ENCODE results near the gene CRABP2. TPM values are rescaled to one million over a fixed set of nuclear protein-coding genes. Genes with fewer than 3 reads are reported as not detected.

The CRABP2 gene
- total RNA-seq, 1 donor from 2014 or later, result 1.4 TPM

DNA sequence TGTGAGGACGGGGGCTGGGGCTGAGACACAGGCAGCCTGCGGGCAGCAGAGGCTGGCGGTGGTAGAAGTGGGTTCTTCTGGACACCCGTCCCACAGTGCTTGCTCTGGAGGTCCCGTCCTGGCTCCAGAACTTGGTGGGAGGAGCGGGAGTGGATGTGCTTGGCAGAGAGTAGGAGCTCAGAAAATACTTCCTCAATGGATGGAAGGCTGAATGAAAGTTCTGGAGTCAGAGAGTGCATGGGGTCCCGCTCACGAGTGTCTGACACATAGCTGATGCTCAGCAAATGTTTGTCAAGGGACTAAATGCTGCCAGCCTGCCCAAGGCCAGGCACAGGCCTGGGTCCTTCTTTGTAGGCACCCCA lies 14.7 kb downstream of the CRABP2 start:
- no peak overlapping the region for H3K27ac Mint-ChIP-seq
- peaks cover 25% of the 10 kb centered on the region for H3K4me1 Mint-ChIP-seq (ENCODE audit: low read depth)
- intact Hi-C loops (cut with micrococcal nuclease), result no loop called here
- peaks cover 59% of the 10 kb centered on the region for H3K27me3 Mint-ChIP-seq (ENCODE audit: insufficient read depth)
- no peak overlapping the region for H3K4me3 Mint-ChIP-seq
- H3K9me3 Mint-ChIP-seq, result no peaks in the 10 kb centered on the region
- H3K36me3 Mint-ChIP-seq (ENCODE audit: low read depth), result no peaks in the 10 kb centered on the region
- no peak for DNase-seq (ENCODE audit: low spot score)

DNA sequence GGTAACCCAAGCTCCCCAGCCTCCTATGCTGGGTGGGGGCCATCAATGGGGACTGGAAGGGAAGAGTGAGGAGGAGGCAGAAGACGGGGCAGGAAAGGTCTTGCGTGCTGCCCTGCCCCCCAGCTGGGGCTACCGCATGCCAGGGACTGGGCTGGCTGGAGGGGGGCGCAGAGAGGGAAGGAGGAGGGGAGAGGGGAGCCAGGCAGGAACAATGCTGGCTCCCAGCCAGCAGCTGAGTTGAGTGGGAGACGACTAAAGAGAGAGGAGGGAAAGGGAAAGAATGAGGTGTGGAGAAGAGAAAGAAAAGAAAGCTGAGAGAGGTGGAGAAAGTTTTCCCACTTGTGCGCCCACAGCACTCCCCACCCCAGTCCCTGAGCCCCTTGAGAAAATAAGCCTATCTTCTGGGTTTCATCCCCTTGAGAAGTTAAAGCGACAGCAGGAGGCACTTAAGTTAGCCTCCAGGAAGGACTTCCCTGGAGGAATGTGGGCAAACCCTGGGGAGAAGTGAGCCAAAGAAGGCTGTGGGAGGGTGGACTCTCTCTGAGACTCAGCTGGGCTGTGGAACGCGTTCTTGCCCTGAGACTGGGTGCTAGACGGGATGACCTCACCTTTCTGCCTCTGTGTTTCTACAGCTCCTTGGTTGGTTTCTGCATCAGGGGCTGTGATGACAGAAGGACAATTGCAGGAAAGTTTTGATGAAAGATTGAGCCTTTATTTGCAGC lies 15.3 kb downstream of the CRABP2 start:
- Mint-ChIP-seq H3K4me1 (ENCODE audit: low read depth) (peaks cover 25% of the 10 kb centered on the region), H3K9me3 (no peaks in the 10 kb centered on the region), H3K4me3 (no peak overlapping the region), H3K27me3 (ENCODE audit: insufficient read depth) (peaks cover 59% of the 10 kb centered on the region), H3K27ac (no peak overlapping the region), H3K36me3 (ENCODE audit: low read depth) (no peaks in the 10 kb centered on the region)
- DNase-seq (ENCODE audit: low spot score), result no peak
- intact Hi-C loops (cut with micrococcal nuclease), result loop anchor here (1.0 to 5.0 kb wide), 6 partner anchors 16 to 237 kb away; partner anchors contain the start of gene PRCC

DNA sequence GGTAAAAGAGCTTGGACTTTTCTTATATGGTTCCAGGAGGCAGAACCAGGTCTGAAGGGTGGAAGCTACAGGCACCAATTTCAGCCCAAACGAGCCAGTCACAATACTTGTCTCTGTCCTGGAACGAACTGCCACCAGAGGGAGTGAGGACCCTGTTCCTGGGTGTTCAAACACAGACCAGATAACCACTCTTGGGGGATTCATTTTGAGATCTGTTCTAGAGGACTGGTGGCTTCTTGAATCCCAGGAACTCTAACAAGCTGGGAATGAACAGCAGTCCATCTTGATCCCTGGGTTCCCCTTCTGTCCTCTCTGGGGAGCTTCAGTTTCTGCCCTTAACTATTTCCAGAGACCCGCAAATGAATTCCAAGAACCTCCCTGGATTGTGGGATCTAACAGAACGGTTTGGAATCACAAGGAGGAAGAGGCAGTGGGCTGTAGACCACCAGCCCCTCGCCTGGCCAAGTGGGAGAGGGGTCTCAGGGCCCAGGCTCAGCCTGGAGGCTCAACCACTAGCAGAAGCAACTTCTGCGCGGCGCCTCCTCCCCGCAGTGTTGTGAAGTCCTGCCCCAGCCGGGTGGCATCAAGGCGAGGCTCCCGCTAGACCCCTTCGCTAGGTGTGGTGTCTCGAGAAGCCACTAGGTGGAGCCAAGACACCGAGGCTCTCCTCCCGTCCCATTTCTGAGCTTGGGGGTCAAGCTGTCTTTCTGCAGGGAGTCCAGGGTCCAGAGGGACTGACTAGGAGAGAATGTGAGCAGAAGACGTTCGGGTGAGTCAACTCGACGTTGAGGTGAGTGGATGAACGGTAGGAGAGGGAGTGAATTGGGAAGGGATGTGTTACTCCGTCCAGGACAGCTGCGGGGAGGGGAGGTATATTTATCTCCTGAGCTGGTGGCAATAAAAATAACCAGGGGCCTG lies 16.1 kb downstream of the CRABP2 start:
- H3K9me3 Mint-ChIP-seq, result no peaks in the 10 kb centered on the region
- intact Hi-C loops (cut with micrococcal nuclease), result loop anchor here (1.0 to 5.0 kb wide), 6 partner anchors 17 to 238 kb away; partner anchors contain the start of gene PRCC
- H3K4me3 Mint-ChIP-seq, result peak overlapping the region; percentile 69
- H3K27ac Mint-ChIP-seq, result no peak overlapping the region
- H3K27me3 Mint-ChIP-seq (ENCODE audit: insufficient read depth), result peaks cover 54% of the 10 kb centered on the region
- no peaks in the 10 kb centered on the region for H3K36me3 Mint-ChIP-seq (ENCODE audit: low read depth)
- DNase-seq (ENCODE audit: low spot score), result peak; percentile 64
- peaks cover 32% of the 10 kb centered on the region for H3K4me1 Mint-ChIP-seq (ENCODE audit: low read depth)

DNA sequence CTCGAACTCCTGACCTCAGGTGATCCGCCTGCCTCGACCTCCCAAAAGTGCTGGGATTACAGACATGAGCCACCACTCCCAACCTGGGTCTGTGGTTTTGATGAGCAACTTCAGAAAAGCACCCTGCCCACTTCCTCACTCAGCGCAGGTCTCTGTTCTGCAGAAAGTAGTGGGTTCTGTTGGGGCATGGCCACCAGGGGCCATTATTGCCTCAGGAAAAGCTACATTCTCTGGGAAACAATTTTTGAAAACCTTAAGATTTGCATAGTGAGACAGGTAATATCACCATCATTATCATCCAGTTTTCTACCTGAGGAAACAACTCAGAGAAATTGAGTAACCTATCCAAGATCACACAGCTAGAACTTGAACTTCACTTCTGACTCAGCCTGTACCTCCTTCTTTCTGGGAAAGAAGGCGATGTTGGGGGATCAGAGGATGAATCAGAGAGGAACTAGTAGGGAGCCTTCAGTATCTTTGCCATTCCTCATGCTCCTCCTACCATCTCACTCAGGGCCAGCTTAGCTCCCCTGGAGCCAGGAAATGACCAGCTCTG lies 21.1 kb downstream of the CRABP2 start:
- Mint-ChIP-seq H3K4me1 (ENCODE audit: low read depth) (peaks cover 20% of the 10 kb centered on the region), H3K27me3 (ENCODE audit: insufficient read depth) (peaks cover 38% of the 10 kb centered on the region), H3K36me3 (ENCODE audit: low read depth) (no peaks in the 10 kb centered on the region), H3K9me3 (no peaks in the 10 kb centered on the region), H3K27ac (no peak overlapping the region), H3K4me3 (no peak overlapping the region)
- intact Hi-C loops (cut with micrococcal nuclease), result no loop called here
- DNase-seq (ENCODE audit: low spot score), result peak; percentile 36

DNA sequence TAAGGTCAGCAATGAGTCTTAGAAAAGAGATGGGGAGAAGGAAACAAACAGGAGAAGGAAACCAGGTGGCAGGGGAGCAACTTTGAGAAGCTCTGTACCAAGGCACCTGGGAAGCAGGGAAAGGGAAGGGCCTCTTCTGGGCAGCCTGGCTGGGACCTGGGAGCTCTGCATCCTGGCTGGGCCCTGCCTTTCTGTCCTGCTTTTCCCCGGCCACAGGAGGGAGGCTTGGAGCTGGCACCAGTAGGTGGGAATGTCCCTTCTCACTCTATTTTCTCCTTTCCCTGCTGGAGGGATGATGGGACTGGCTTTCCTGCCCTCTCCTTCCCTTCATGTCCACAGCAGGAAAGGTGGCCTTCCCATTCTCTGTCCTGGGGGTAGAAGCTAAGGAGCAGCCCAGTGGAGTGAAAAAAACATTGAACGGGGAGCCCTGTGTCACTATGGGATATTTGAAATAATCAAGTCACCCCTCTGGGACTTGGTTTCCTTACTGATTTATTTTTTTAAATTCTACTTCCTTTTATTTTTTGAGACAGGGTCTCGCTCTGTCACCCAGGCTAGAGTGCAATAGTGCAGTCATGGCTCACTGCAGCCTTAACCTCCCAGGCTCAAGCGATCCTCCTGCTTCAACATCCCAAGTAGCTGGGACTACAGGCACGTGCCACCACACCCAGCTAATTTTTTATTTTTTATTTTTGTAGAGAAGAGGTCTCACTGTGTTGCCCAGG lies 23.1 kb downstream of the CRABP2 start:
- no peaks in the 10 kb centered on the region for H3K9me3 Mint-ChIP-seq
- no peak overlapping the region for H3K4me3 Mint-ChIP-seq
- H3K27ac Mint-ChIP-seq, result no peak overlapping the region
- H3K27me3 Mint-ChIP-seq (ENCODE audit: insufficient read depth), result peaks cover 50% of the 10 kb centered on the region
- peaks cover 32% of the 10 kb centered on the region for H3K4me1 Mint-ChIP-seq (ENCODE audit: low read depth)
- intact Hi-C loops (cut with micrococcal nuclease), result no loop called here
- no peak for DNase-seq (ENCODE audit: low spot score)
- peaks cover 2% of the 10 kb centered on the region for H3K36me3 Mint-ChIP-seq (ENCODE audit: low read depth)

DNA sequence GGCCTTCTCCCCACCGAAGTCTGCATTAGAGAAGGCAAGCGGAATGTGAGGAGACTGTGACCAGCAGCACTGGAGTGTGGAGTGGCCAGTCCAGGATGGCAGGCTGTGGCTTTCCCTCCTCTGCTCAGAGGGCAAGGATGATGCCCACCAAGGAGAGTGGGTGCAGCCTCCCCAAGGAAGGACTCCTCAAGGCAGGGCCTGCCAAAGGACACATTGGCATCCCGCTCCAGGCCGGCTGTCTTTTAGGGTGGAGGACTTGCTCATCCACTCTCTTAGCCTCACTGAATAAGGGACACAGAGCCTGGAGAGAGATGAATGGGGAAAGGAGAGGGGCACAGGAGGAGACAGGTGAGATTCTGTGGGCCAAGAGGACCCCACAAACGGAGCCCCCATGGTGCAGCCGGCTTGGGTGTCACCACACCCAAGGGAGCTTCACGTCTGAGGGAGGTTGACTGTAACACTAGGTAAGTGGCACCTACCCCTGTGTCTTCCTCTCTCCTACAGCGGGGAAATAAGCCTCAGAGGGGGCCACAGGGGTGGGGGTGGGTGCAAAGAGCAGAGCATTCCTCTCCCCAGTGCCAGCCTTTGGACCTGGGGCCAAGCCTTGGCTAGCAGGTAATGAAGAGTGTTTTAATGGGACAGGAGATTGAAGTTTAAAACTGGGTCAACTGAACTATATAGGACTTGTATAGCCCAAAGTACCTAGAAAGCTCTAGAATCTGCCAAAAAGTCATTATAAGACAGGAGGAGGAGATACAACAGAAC lies 24.0 kb downstream of the CRABP2 start:
- Mint-ChIP-seq H3K9me3 (no peaks in the 10 kb centered on the region), H3K36me3 (ENCODE audit: low read depth) (peaks cover 2% of the 10 kb centered on the region), H3K27me3 (ENCODE audit: insufficient read depth) (peaks cover 47% of the 10 kb centered on the region), H3K4me1 (ENCODE audit: low read depth) (peaks cover 34% of the 10 kb centered on the region), H3K4me3 (no peak overlapping the region), H3K27ac (no peak overlapping the region)
- no peak for DNase-seq (ENCODE audit: low spot score)
- intact Hi-C loops (cut with micrococcal nuclease), result no loop called here

DNA sequence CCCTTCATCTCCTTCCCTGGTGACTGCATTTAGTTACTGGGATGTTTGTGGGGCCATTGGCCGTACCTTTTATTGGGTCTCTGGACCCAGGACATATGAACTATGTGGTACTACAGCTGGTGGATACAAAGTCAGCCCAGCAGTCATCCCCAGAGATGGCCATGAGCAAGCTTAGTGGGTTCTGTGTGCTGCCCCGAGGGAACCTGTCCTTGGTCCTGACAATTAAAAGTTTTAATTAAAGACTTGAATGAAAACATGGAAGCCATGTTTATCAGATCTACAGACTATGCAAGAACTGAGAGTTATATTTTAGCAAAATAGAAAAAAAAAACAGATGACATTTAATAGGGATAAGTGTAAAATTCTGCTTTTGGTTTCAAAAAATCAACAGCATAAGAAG lies 25.3 kb downstream of the CRABP2 start:
- H3K27ac Mint-ChIP-seq, result no peak overlapping the region
- no peak for DNase-seq (ENCODE audit: low spot score)
- H3K9me3 Mint-ChIP-seq, result no peaks in the 10 kb centered on the region
- H3K4me3 Mint-ChIP-seq, result no peak overlapping the region
- peaks cover 52% of the 10 kb centered on the region for H3K27me3 Mint-ChIP-seq (ENCODE audit: insufficient read depth)
- peaks cover 2% of the 10 kb centered on the region for H3K36me3 Mint-ChIP-seq (ENCODE audit: low read depth)
- intact Hi-C loops (cut with micrococcal nuclease), result no loop called here
- peaks cover 34% of the 10 kb centered on the region for H3K4me1 Mint-ChIP-seq (ENCODE audit: low read depth)

DNA sequence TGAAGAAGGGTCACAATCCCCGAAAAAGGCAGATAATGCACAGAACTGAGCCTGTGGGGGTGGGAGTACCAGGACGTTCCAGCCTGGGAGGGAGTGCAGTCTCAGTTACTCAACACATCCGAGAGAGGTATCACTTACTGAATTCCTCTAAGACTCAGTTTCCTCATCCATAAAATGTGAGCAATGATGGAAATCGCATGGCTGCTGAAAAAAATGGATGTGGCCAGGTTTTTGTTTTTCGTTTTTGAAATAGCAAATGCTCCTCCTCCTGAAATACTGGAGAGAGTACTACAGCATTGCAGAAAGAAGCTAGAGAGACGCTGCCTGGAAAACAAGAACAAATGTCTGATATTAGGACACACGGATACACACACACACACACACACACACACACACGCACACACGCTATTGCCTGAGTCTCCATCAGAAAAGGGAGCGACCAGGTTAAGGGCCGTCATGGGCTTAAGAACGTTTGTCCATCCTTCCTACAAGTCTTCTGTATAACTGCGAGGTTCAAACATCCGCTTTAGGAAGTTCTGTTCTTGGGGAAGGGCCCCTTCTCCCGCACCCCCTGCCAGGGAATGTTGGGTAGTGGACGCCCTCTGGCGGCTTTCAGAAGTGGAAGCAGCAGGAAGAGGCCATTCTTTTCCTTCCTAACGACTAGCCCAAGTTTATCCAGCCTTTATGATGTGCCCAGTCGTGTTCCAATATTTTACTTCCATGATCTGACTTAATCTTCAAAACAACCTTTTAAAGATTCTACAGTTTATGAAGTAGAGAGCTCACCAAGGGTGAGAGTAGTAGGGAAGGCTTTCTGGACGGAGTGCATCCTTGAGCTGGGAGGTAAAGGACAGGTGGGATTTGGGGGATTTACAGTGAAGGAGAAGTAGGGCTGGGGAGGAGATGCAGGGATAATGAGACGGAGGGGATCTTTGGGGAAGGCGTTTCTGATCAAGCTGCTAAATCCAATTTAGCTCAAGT lies 27.5 kb downstream of the CRABP2 start:
- H3K4me1 Mint-ChIP-seq (ENCODE audit: low read depth), result peaks cover 14% of the 10 kb centered on the region
- no peak overlapping the region for H3K27ac Mint-ChIP-seq
- no peak for DNase-seq (ENCODE audit: low spot score)

DNA sequence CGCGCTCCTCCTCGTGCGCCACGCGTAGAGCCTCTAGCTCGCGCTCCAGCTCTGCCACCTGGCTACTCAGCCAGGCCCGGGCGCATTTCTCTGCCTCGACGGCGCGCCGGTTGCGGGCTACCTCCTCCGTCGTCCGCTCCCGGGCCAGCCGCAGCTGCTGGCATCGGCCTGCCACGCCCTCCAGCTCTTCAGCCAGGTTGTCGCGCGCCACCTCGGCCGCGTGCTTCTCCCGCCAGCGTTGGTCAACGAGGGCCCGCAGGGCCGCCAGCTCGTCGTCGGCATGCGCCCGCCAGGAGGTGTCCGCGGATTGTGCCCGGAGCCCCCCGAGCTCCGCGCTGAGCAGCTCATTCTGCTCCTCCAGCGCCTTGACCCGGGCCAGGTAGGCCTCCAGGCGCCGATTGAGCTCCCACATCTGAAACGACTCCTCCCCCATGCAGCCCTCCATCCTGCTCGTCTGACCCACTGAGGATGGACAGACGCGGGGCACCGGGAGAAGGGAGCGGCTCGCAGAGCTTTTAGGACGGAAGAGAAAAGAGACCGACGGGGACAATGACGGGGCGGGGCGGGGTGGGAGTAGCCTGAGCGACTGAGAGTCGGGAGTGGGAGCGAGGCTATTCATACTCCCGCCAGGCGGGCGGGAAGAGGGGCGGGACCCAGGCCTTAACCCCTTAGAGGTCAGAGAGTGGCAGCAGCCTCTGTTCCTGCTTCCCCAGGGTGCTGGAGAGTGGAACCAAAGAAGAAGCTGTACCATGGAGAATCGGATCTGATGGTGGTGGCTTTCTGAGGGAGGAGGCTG lies 28.4 kb downstream of the CRABP2 start, which contains the start of gene NES:
TSS of gene NES (minus strand) at position 588 of the 796 bp plus-strand sequence. CDS start at position 445, 143 bp downstream.
- peaks cover 2% of the 10 kb centered on the region for H3K36me3 Mint-ChIP-seq (ENCODE audit: low read depth)
- no peak within 1 kb of the TSS for H3K4me3 Mint-ChIP-seq
- peaks cover 66% of the 10 kb centered on the region for H3K27me3 Mint-ChIP-seq (ENCODE audit: insufficient read depth)
- H3K27ac Mint-ChIP-seq, result no peak within 1 kb of the TSS
- no peaks in the 10 kb centered on the region for H3K9me3 Mint-ChIP-seq
- intact Hi-C loops (cut with micrococcal nuclease), result loop anchor here (5.0 kb wide), 1 partner anchor 240 kb away; no protein-coding TSS in a partner anchor
- DNase-seq (ENCODE audit: low spot score), result no peak
- peaks cover 14% of the 10 kb centered on the region for H3K4me1 Mint-ChIP-seq (ENCODE audit: low read depth)

More for the DNA sequence above, 27.5 kb downstream of the CRABP2 start:
- H3K36me3 Mint-ChIP-seq (ENCODE audit: low read depth), result peaks cover 2% of the 10 kb centered on the region
- H3K27me3 Mint-ChIP-seq (ENCODE audit: insufficient read depth), result peaks cover 63% of the 10 kb centered on the region
- H3K4me3 Mint-ChIP-seq, result no peak overlapping the region
- intact Hi-C loops (cut with micrococcal nuclease), result loop anchor here (1.0 to 5.0 kb wide), 3 partner anchors 18 to 241 kb away; no protein-coding TSS in a partner anchor
- no peaks in the 10 kb centered on the region for H3K9me3 Mint-ChIP-seq

DNA sequence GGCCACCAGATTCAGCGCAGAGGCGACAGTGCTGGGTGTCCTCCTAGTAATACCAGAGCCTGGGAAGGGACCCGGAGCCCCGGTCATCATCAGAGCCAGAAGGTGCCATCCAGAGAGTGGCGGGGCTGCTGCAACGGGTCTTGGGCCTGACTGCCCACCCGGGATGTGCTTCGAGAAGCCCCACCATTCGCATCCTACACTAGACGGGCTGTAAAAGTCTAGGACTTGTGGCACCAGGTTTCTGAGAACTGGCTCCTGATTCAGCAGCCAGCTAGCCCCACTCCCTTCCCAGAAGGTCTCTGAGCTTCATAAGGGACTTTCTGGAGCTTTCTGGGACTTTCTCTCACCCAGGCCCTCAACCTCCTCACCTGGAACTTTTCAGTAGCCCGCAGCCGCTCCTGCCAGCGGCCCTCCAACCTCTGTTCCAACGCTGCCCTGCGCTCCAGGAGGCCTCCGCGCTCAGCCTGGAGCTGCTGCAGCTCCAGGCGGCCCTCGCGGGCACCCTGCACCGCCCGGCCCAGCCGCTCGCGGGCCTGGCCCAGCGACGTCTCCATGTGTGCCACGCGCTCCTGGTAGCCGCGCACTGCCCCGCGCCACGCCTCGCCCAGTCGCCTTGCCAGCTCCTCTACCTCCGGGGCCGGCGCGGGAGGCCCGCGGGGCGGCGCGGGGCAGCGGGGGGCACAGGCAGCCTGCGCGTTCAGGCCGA lies 29.1 kb downstream of the CRABP2 start:
- DNase-seq (ENCODE audit: low spot score), result no peak
- Mint-ChIP-seq H3K9me3 (no peaks in the 10 kb centered on the region), H3K4me1 (ENCODE audit: low read depth) (peaks cover 14% of the 10 kb centered on the region), H3K27ac (no peak overlapping the region), H3K27me3 (ENCODE audit: insufficient read depth) (peaks cover 67% of the 10 kb centered on the region), H3K36me3 (ENCODE audit: low read depth) (peaks cover 2% of the 10 kb centered on the region), H3K4me3 (no peak overlapping the region)
- intact Hi-C loops (cut with micrococcal nuclease), result loop anchor here (5.0 kb wide), 1 partner anchor 239 kb away; no protein-coding TSS in a partner anchor

Data from activated T-helper 1 cell treated with anti-CD3 and anti-CD28 coated beads, Interleukin-12 subunit alpha, Interleukin-12 subunit beta, Interleukin-2, Interleukin-4 antibody, amounts not matched to agents 30 ng/mL and 10 ng/mL and 1 ng/mL, durations not matched to agents 14 hours and 24 hours and 36 hours (primary cell).